Vagina (tissue), 2 donors: ENCODE results near the gene MSRB1. TPM values are rescaled to one million over a fixed set of nuclear protein-coding genes. Genes with fewer than 3 reads are reported as not detected.

ENCODE experiments used
- DNase-seq, 2 donors: peaks; one replicate each; pipeline ENCODE4 v3.0.0-alpha.2; 2017; ENCODE audit errors: extremely low spot score in 2 of 2
- H3K27ac ChIP-seq: fragments of 200-600 bp; sonication (generic); one replicate; pipeline ENCODE4 v1.5.1; 2019
- H3K27me3 ChIP-seq: fragments of 200-600 bp; sonication (generic); one replicate; pipeline ENCODE4 v1.5.1; 2019
- H3K36me3 ChIP-seq, 2 donors: fragments of 200-600 bp; sonication (generic); one replicate each; pipeline ENCODE4 v1.5.1; 2017 to 2019
- H3K4me1 ChIP-seq: fragments of 200-600 bp; sonication (generic); one replicate; pipeline ENCODE4 v1.5.1; 2019
- H3K4me3 ChIP-seq, 2 donors: fragments of 200-600 bp; sonication (generic); 1 replicate in 1 of 2; 2 replicates in 1 of 2; pipeline ENCODE4 v1.5.1; 2016 to 2019
- H3K9me3 ChIP-seq: fragments of 200-600 bp; sonication (generic); one replicate; pipeline ENCODE4 v1.5.1; 2019
- CTCF ChIP-seq, 3 experiments: fragments of 450-650 bp in 2 of 3; fragments of 200-600 bp in 1 of 3; sonication (generic) in 1 of 3; IDR thresholded peaks; one replicate each; pipeline ENCODE4 v1.5.1; 2017 to 2019; ENCODE audit warnings: antibody characterized with exemption in 3 of 3, mild to moderate bottlenecking in 2 of 3, moderate library complexity in 2 of 3
- POLR2A ChIP-seq, 2 donors: fragments of 450-650 bp; IDR thresholded peaks; one replicate each; pipeline ENCODE4 v1.6.1; 2017; ENCODE audit warnings: antibody characterized with exemption in 2 of 2, mild to moderate bottlenecking in 2 of 2, moderate library complexity in 2 of 2
- POLR2AphosphoS5 ChIP-seq, 2 donors: sonication (generic); formaldehyde crosslinking; IDR thresholded peaks; one replicate each; pipeline ENCODE4 v1.9.0; 2017; ENCODE audit warnings: antibody characterized with exemption in 2 of 2, mild to moderate bottlenecking in 2 of 2, low read depth in 1 of 2; ENCODE audit not compliant: insufficient read depth in 1 of 2
- intact Hi-C: fragments of 100-400 bp; cut with DNase I; formaldehyde crosslinking; loops from one replicate; pipeline ENCODE4 v1.15.1; 2023
- total RNA-seq: library from RNA; depleted of rRNA; stranded (reverse); fragments of >200 nt; gene quantifications from one replicate; pipeline ENCODE4 v1.2.3, GENCODE V29; 2016

Gene MSRB1
- total RNA-seq, 1 donor from 2014 or later: 53.0 TPM

GRCh38 chr16:1966460-1966859, 23.5 kb upstream of the MSRB1 start, which contains the start of gene RNF151:
Gene RNF151 (plus strand): TSS chr16:1966856. CDS start chr16:1966882, 26 bp downstream.
- TF ChIP-seq POLR2A (IDR thresholded peaks at IDR 0.05) (no peak), CTCF (IDR thresholded peaks at IDR 0.05) (no peak), POLR2AphosphoS5 (IDR thresholded peaks at IDR 0.05; ENCODE audit: insufficient read depth in 1 of 2, low read depth in 1 of 2) (no peak)
- Histone ChIP-seq H3K27me3 (no peaks in the 10 kb centered on the region), H3K27ac (peak within 1 kb of the TSS; percentile 91), H3K4me3 (peak within 1 kb of the TSS; percentile 88 to 98), H3K9me3 (no peaks in the 10 kb centered on the region), H3K4me1 (peaks cover 41% of the 10 kb centered on the region), H3K36me3 (peaks cover 0 to 22% of the 10 kb centered on the region in 2 donors)
- no peak for DNase-seq
- intact Hi-C loops: no loop called here

GRCh38 chr16:1965396-1966001, 22.5 kb upstream of the MSRB1 start:
- no peak for DNase-seq
- no peaks in the 10 kb centered on the region for H3K9me3 ChIP-seq
- intact Hi-C loops: no loop called here
- peaks cover 0 to 31% of the 10 kb centered on the region in 2 donors for H3K36me3 ChIP-seq
- peaks cover 42% of the 10 kb centered on the region for H3K4me1 ChIP-seq
- no peaks in the 10 kb centered on the region for H3K27me3 ChIP-seq
- TF ChIP-seq POLR2AphosphoS5 (IDR thresholded peaks at IDR 0.05; ENCODE audit: insufficient read depth in 1 of 2, low read depth in 1 of 2): no peak
- TF ChIP-seq CTCF (IDR thresholded peaks at IDR 0.05): no peak
- no peak for TF ChIP-seq POLR2A (IDR thresholded peaks at IDR 0.05)
- H3K27ac ChIP-seq: peak overlapping the region; percentile 91
- H3K4me3 ChIP-seq: peak overlapping the region; percentile 88 to 98

GRCh38 chr16:1964506-1965395, 21.8 kb upstream of the MSRB1 start, which contains the start of gene RPS2:
Gene RPS2 (minus strand): TSS chr16:1964826. CDS start chr16:1964625, 201 bp downstream.
- intact Hi-C loops: no loop called here

GRCh38 chr16:1963806-1964505, 21.0 kb upstream of the MSRB1 start:
- Histone ChIP-seq H3K4me3 (peak overlapping the region; percentile 88 to 98), H3K9me3 (no peaks in the 10 kb centered on the region), H3K27ac (peak overlapping the region; percentile 91), H3K27me3 (no peaks in the 10 kb centered on the region), H3K4me1 (peaks cover 52% of the 10 kb centered on the region), H3K36me3 (peaks cover 0 to 31% of the 10 kb centered on the region in 2 donors)
- TF ChIP-seq CTCF (IDR thresholded peaks at IDR 0.05): no peak
- TF ChIP-seq POLR2A (IDR thresholded peaks at IDR 0.05): no peak
- no peak for TF ChIP-seq POLR2AphosphoS5 (IDR thresholded peaks at IDR 0.05; ENCODE audit: insufficient read depth in 1 of 2, low read depth in 1 of 2)
- DNase-seq: no peak
- intact Hi-C loops: no loop called here

More at GRCh38 chr16:1964506-1965395, 21.8 kb upstream of the MSRB1 start, which contains the start of gene RPS2:
- Histone ChIP-seq H3K27me3 (no peaks in the 10 kb centered on the region), H3K9me3 (no peaks in the 10 kb centered on the region), H3K36me3 (peaks cover 0 to 31% of the 10 kb centered on the region in 2 donors), H3K27ac (peak within 1 kb of the TSS; percentile 91), H3K4me1 (peaks cover 49% of the 10 kb centered on the region), H3K4me3 (peak within 1 kb of the TSS; percentile 88 to 98)
- TF ChIP-seq CTCF (IDR thresholded peaks at IDR 0.05) (no peak), POLR2AphosphoS5 (IDR thresholded peaks at IDR 0.05; ENCODE audit: insufficient read depth in 1 of 2, low read depth in 1 of 2) (peak; percentile 95 to 99), POLR2A (IDR thresholded peaks at IDR 0.05) (peak in 1 of 2 donors; percentile 93)
- peak in 1 of 2 donors; percentile 99 for DNase-seq
